Peyer's patch (tissue), 4 donors: ENCODE data around the gene MSN.

Experiments used
- CTCF ChIP-seq, 6 experiments: fragments of 450-650 bp in 4 of 6; fragments of 200-600 bp in 2 of 6; sonication (generic) in 1 of 6; IDR thresholded peaks; one replicate each; pipeline ENCODE4 v1.5.1; 2017 to 2019; ENCODE audit warnings: antibody characterized with exemption in 6 of 6, mild to moderate bottlenecking in 3 of 6, moderate library complexity in 1 of 6
- POLR2A ChIP-seq, 2 donors: fragments of 450-650 bp; IDR thresholded peaks; one replicate each; pipeline ENCODE4 v1.5.1; 2017; ENCODE audit warnings: antibody characterized with exemption in 2 of 2, mild to moderate bottlenecking in 2 of 2, moderate library complexity in 2 of 2

GRCh38 chrX:65755786-65756185 lies 88.3 kb downstream of the MSN start:
- TF ChIP-seq CTCF (IDR thresholded peaks at IDR 0.05) (no peak), POLR2A (IDR thresholded peaks at IDR 0.05) (no peak)
